H1 (cell line): ENCODE measurements around the gene RILPL2. TPM values are rescaled to one million over a fixed set of nuclear protein-coding genes. Genes with fewer than 3 reads are reported as not detected.

Experiments
- ATF2 ChIP-seq: IDR thresholded peaks from 2 replicates; pipeline ENCODE4 v1.6.1; 2012; ENCODE audit warnings: low read length, inconsistent platforms
- ATF3 ChIP-seq: IDR thresholded peaks from 2 replicates; pipeline ENCODE4 v1.6.1; 2011; ENCODE audit warnings: low read depth, mild to moderate bottlenecking, low read length; ENCODE audit not compliant: insufficient read depth
- CHD7 ChIP-seq: fragments of 300-600 bp; sonication (generic); IDR thresholded peaks from 2 replicates; pipeline ENCODE4 v1.7.1; 2012; ENCODE audit warnings: low read length, moderate library complexity, mild to moderate bottlenecking, inconsistent platforms; ENCODE audit not compliant: insufficient replicate concordance
- EGR1 ChIP-seq: IDR thresholded peaks from 2 replicates; pipeline ENCODE4 v1.6.1; 2011; ENCODE audit warnings: low read depth, low read length, borderline replicate concordance
- MAX ChIP-seq: IDR thresholded peaks from 2 replicates; pipeline ENCODE4 v1.6.1; 2012; ENCODE audit warnings: inconsistent platforms
- POLR2AphosphoS5 ChIP-seq: IDR thresholded peaks from 2 replicates; pipeline ENCODE4 v1.6.1; 2011; ENCODE audit warnings: low read depth, low read length
- RXRA ChIP-seq: IDR thresholded peaks from 2 replicates; pipeline ENCODE4 v1.6.1; 2011; ENCODE audit warnings: low read depth, mild to moderate bottlenecking, low read length, moderate library complexity; ENCODE audit not compliant: insufficient read depth
- SUZ12 ChIP-seq: fragments of 200-600 bp; sonication (generic); IDR thresholded peaks from 2 replicates; pipeline ENCODE4 v1.6.1; 2012; ENCODE audit warnings: mild to moderate bottlenecking, inconsistent platforms, low read length, moderate library complexity, mixed read lengths
- TCF12 ChIP-seq: IDR thresholded peaks from 2 replicates; pipeline ENCODE4 v1.6.1; 2011; ENCODE audit warnings: low read depth, mild to moderate bottlenecking, low read length
- polyA plus RNA-seq, 7 experiments: library from polyadenylated mRNA; depleted of rRNA in 3 of 7; stranded (reverse) in 5 of 7; unstranded in 2 of 7; fragments of >200 nt in 5 of 7; fragments of 200-250 nt in 2 of 7; gene quantifications; 1 replicate in 5 of 7; 2 replicates in 1 of 7; 4 replicates in 1 of 7; pipeline versions ENCODE4 v1.2.1 to v1.2.3, GENCODE V29; 2011 to 2013; ENCODE audit warnings: missing spikeins in 2 of 7, mixed read lengths in 2 of 7
- total RNA-seq: library from RNA; stranded (reverse); fragmentation: NEBNext Ultra II Directional; extraction: Animal tissue kit (Norgen Biotek cat#: 25700); gene quantifications from 2 replicates; pipeline ENCODE4 v1.2.1, GENCODE V29; 2021

The RILPL2 gene
- total and polyA plus RNA-seq, 2 of the 8 experiments (the other 6 are each of a cell fraction or from before 2014, with no cell fraction given), result 0.77 to 1.4 TPM

- no peak for TF ChIP-seq CHD7
- no peak for TF ChIP-seq ATF3
- no peak for TF ChIP-seq MAX
- TF ChIP-seq POLR2AphosphoS5, result no peak
- no peak for TF ChIP-seq EGR1
- TF ChIP-seq RXRA, result no peak
- TF ChIP-seq ATF2, result no peak
- TF ChIP-seq TCF12, result no peak
- TF ChIP-seq SUZ12, result no peak
Measured at GRCh38 chr12:123410041-123410412, 26.5 kb downstream of the RILPL2 start (continued).
